ENCODE results near the gene HYAL3.
"Not testable (repeated sequence)": the region's sequence is repeated elsewhere in the genome, so short reads cannot be mapped to it uniquely, and the experiment has no call there.

The HYAL3 gene

DNA sequence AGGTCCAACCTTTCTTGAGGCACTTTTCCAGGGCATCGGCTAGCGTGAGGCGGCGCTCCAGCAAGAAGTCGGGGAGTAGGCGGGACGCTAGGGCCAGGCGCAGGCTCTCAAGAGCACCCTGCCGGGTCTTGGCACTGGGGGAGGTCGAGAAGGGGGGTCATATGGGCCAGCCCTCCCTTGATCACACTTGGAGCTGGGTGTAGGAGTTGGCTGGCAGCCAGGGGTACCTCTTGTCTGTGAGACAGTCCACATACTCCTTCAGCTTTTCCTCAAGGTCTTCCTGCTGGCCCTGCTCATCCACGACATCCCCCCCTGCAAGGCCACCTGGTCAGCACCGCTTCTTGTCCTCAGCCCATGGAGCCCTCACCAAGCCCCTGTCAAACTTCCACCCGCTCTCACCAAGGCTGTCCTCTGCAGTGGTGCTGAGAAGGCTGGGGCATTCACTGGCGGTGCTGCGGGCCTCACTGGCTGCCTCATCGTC is 9.0 kb downstream of the HYAL3 start:
- no peak for DNase-seq (ENCODE audit: low read depth)

DNA sequence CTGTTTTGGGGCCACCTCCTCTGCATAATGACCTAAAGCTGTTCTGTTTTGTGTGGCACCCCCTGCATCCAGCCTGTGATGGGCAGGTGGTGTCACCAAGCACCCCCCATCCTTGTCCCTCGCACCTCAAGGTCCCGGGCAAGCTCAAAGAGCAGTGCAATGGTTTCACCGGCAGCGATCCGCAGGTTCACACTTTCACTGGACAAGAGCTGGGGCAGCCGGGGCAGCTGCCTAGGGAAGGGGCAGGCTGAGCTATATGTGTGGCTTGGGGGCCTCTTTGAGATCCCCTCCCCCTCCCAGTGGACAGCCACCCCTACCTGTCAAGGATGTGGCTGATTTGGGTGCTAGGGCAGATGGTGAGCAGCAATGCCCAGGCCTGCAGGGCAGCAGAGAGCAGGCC is 10.1 kb downstream of the HYAL3 start:
- no peak for DNase-seq (ENCODE audit: low read depth)

DNA sequence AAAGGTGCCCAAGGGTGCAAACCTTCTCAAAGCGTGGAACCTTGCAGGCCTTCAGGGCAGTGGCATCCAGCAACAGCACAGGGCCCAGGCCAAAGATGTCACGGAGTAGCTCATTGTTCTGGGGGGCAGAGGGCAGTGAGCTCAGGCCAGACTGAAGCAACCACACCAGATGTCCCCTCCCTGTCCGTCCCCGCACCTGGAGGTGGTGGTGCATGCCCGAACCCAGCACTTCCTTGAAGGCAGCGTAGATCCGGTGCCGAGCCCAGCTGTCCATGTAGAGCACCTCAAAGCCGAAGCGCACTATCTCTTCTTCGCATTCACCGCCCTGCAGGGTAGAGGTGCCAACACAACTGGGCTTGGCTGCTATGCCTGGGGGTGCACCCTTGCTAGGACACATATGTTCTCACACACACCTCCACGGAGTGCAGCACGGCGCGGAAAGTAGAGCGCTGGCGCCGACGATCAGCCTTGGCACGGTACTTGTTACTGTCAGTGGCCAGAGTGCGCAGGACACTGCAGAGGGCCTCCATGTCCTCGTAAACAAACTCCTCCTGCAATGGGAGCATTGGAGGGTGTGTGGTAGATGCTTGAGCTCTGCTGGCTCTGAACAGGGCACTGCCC is 10.7 kb downstream of the HYAL3 start:
- DNase-seq (ENCODE audit: low read depth): no peak

DNA sequence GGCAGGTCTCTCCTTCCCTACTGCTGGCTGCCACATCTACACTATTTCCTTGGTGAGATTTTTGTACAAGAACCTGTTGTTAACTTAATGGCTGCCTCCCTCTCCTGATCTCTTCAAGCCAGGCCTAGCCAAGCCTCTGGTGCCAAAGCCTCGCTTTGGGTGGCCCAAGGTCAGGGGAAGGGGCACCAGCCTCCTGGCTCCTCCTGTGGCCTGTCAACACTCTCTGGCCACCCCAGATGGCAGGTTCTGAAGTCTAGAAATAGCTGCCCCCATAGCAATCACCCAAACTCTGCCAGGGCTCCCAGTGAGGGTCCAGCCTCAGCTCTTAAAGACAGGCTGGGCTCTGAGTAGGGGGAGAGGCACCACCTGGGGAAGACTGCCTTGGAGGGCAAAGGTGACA is 11.9 kb downstream of the HYAL3 start:
- no peak for DNase-seq (ENCODE audit: low read depth)

DNA sequence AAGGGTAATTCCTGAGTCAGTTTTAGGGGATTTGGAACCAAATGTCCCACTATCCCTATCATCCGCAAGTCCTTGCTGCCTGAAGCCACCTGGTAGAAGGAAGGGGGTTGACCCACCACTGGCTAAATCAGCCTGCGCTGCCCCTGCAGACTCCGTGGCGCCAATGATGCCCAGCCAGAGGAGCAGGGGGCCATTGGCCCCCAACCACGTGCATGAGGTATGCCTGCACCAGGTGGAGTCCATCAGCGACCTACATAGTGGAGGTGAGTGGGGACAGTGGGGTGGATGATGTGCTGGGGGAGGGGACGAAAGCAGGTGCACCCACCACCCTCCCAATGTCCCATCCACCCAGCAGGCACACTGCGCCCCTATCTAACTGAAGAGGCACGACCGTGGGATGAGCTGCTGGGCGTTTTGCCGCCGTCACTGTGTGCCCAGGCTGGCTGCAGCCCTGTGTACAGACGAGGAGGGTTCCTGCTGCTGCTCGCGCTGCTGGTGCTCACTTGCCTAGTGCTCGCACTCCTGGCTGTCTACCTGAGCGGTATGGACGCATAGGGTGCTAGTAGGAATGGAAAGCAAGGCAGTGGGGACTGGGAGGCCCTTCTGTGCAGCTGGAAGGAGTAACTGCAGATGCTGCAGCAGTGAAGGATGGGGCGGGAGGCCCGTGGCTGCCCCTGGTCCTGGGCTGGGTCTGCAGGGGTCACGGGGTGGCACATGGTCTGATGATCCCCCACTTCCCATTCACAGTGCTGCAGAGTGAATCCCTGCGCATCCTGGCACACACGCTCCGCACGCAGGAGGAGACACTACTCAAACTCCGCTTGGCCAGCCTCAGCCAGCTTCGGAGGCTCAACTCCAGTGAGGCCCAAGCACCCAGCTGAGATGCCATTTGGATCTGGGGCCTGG is 12.6 kb downstream of the HYAL3 start:
- no peak for DNase-seq (ENCODE audit: low read depth)

DNA sequence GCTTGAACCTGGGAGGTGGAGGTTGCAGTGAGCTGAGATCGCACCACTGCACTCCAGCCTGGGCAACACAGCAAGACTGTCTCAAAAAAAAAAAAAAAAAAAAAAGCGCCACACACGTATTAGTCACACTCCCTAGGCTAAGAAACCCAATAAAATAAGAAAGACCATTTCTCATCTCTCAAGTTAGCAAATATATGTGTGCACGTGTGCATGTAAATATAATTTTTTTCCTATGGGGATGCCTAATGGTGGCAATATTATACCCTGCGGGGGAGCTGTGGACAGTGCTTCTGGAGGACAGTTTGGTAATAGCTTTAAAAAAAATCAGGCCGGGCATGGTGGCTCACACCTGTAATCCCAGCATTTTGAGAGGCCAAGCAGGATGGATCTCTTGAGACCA is 15.1 kb downstream of the HYAL3 start:
- not testable (repeated sequence) for DNase-seq (ENCODE audit: low read depth)

DNA sequence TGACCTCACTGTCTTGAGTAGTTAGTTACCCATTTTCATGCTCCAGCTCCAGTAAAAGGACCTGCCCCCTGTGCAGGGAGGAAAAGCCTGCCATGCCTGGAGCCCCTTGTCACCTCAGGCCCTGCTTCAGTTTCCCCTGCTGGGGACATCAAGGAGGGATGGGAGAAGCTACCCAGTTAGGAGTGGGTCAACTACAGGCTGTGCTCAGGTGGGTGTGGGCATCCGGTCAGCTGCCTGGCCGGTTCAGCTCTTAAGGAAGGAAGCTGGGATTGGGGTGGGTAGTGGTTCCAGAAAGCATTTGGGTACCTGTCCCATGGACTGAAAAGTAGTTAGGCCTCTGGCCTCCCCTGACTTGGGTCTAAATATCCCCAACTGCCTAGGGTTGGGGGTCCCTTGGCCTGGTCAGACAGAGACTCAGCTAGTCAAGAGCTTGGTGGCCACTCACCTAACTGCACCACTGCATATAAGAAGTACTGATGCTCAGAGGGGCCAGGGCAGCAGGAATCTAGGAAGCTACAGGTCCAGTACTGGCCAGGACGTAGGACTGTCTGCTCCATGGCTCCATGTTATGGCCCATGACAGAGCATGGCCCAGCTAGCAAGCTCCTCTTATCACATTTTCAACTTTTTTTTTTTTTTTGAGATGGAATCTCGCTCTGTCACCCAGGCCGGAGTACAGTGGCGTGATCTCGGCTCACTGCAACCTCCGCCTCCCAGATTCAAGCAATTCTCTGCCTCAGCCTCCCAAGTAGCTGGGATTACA is 19.8 kb downstream of the HYAL3 start:
- no peak for DNase-seq (ENCODE audit: low read depth)

DNA sequence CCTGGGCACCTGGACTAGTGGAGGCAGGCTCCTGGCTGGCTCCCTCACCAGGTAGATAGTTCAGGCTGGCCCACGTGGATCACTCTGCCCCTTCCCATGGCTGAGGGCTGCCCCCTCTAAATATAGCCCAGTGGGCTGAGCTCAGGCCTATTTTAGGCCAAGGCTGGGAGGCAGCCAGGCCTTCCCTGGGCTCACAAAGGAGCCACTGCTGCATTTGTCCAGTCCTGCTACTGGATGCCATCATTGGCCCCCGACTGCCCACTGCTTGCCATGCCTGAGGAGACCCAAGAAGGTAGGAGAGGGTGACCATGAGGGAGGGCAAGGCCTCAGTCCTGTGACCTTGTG is 20.4 kb downstream of the HYAL3 start, which contains the start of gene LSMEM2:
Gene LSMEM2, plus strand, starts transcription at position 208 of the 345 bp plus-strand sequence. Its CDS starts 27 bp downstream, at position 235.
- no peak for DNase-seq (ENCODE audit: low read depth)

DNA sequence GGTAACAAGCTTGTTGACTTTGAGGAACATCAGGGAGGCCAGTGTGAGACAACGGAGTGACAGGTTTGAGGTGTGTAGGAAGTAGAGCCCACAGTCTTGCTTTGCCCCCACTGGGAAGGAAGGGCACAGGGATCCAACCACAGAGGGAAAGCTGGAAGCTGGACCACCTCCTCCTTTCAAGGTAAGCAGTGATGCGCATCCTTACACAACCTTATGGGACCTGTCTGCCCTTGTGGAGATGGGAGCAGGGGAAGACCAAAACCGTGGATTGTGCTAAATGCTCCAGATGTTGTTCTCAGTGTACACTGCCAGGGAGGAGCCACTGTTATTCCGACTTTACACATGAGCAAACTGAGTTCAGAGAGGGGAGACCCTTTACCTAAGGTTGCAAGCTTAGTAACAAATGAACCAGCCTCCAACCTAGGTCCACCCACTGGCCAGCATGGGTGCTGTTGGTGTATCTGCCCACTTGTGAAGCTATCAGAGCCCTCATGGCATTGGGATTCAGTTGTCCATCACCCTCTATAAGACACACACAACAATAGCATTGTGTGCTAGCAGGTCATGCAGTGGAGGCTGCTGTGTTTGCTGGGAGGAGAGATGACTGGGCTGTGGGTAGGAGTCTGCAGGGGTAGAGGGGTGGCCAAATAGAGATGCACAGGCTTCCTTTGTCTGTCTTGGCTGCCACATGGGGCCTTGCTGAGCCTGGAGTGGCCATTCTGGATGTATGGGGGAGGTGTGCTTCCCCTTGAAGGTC is 20.9 kb downstream of the HYAL3 start:
- no peak for DNase-seq (ENCODE audit: low read depth)

DNA sequence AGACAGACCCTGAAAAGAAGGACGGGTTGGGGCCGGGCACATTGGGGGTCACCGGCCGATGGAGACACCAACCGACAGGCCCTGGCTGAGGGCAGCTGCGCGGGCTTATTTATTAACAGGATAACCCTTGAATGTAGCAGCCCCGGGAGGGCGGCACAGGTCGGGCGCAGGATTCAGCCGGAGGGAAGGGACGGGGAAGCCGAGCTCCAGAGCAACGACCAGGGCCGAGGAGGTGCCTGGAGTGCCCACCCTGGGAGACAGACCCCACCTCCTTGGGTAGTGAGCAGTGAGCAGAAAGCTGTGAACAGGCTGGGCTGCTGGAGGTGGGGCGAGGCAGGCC is 22.5 kb downstream of the HYAL3 start:
- DNase-seq (ENCODE audit: low read depth): no peak

DNA sequence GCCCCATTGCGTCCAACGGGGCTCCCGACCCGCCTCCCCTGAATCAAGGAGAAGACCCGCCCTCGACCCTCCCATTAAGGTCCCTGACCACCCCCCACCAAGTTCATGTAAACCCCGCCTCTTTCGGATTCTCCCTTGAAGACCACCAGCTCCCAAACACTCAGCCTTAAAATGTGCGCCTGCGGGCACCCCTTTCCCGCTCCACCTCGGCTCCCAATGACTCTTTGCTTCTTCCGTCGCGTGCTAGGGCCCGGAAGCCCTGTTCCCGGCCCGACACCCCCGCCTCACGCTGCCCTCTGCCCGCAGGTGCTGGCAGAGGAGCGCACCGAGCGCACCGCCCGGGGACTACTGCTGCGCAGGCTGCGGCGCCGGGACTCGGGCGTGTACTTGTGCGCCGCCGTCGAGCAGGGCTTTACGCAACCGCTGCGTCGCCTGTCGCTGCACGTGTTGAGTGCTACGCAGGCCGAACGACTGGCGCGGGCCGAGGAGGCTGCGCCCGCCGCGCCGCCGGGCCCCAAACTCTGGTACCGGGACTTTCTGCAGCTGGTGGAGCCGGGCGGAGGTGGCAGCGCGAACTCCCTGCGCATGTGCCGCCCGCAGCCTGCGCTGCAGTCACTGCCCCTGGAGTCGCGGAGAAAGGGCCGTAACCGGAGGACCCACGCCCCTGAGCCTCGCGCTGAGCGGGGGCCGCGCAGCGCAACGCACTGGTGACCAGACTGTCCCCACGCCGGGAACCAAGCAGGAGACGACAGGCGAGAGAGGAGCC is 23.0 kb downstream of the HYAL3 start:
- no peak for DNase-seq (ENCODE audit: low read depth)

DNA sequence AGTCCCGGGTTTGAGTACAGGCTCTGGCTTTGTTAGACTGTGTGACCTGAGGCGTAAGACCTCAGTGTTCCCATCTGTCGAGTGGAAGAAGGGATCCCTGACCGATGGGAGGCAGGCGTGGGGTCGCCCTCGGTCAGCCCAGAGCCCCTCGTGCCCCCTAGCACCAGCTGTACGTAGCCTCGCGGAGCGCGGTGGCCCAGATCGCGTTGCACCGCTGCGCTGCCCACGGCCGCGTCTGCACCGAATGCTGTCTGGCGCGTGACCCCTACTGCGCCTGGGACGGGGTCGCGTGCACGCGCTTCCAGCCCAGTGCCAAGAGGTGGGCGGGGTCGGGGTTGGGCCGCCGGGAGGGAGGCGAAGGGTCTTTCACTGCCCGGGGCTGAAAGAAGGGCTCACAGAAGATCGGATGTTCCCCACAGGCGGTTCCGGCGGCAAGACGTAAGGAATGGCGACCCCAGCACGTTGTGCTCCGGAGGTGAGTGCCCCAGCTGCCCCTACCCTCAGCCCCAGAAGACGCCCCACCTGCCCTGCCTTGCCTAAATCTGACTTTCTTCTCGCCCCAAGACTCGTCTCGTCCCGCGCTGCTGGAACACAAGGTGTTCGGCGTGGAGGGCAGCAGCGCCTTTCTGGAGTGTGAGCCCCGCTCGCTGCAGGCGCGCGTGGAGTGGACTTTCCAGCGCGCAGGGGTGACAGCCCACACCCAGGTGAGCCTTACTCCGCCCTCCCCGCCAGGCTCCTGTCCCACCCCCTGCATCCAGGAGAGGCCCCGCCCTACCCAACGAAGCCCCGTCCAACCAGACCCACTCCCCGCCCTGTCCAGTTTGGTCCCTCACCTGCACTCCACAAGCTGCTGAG is 23.8 kb downstream of the HYAL3 start:
- no peak for DNase-seq (ENCODE audit: low read depth)

DNA sequence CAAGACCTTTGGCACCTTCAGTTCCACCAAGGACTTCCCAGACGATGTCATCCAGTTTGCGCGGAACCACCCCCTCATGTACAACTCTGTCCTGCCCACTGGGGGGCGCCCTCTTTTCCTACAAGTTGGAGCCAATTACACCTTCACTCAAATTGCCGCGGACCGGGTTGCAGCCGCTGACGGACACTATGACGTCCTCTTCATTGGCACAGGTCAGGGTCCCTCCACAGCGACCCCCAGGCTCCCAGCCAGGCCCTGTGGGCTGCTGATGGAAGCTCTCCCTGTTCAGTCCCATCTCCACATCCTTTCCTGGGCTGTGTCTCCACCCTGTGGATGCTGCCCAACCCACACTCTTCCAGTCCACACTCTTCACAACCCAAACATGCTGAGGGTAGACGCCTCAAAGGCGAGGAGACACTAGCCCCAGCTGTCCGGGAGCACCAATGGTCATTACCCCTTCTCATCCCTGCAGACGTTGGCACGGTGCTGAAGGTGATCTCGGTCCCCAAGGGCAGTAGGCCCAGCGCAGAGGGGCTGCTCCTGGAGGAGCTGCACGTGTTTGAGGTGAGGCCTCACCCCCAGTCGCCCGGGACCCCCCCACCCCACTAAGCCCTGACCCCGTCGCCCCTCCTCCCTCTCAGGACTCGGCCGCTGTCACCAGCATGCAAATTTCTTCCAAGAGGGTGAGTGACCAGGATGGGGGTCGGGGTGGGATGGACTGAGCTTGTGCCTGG is 24.7 kb downstream of the HYAL3 start:
- DNase-seq (ENCODE audit: low read depth): peak; percentile 53

DNA sequence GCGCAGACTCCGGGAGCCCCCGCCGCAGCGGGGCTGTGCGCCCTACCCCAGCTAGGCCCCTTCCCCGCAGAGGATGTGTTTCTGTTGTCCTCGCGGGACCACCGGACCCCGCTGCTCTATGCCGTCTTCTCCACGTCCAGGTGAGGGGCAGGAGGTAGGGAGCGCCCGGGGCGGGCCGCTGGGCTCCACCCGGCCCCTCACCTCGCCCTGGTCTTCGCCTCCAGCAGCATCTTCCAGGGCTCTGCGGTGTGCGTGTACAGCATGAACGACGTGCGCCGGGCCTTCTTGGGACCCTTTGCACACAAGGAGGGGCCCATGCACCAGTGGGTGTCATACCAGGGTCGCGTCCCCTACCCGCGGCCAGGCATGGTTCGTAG is 25.5 kb downstream of the HYAL3 start:
- DNase-seq (ENCODE audit: low read depth): no peak

DNA sequence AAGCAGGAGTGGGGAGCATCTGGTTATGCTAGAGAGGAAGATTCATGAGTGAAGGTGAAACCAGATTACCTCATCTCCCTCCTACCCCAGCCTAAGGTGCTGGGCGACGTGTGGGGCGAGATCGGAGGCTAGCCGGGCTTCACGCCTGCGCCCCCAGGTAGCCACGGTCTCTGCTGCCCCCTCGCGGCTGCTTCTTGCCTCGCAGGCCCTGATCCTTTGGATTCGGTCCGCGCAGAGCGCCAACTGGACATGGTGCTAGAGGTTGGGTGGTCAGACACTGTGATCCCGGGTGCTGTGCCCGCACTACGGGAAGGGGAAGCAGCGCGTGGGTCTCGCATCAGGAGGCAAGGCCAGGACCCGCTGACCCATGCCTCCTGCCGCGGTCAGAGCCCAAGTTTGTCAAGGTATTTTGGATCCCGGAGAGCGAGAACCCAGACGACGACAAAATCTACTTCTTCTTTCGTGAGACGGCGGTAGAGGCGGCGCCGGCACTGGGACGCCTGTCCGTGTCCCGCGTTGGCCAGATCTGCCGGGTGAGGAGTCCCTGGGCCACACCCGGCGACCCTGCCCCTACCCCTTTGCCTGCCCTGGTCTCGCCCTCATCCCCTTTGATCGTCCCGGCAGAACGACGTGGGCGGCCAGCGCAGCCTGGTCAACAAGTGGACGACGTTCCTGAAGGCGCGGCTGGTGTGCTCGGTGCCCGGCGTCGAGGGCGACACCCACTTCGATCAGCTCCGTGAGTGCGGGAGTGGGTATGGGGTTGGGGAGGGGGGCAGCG is 26.1 kb downstream of the HYAL3 start:
- DNase-seq (ENCODE audit: low read depth): peak; percentile 74

DNA sequence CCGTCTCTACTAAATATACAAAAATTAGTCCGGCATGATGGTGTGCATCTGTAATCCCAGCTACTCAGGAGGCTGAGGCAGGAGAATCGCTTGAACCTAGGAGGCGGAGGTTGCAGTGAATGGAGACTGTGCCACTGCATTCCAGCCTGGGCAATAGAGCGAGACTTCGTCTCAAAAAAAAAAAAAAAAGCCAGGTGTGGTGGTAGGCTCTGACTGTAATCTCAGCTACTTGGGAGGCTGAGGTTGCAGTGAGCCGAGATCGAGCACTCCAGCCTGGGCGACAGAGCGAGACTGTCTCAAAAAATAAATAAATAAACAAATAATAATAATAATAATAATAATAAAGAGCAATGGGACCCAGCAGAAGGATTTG is 26.7 kb downstream of the HYAL3 start:
- DNase-seq (ENCODE audit: low read depth): not testable (repeated sequence)

DNA sequence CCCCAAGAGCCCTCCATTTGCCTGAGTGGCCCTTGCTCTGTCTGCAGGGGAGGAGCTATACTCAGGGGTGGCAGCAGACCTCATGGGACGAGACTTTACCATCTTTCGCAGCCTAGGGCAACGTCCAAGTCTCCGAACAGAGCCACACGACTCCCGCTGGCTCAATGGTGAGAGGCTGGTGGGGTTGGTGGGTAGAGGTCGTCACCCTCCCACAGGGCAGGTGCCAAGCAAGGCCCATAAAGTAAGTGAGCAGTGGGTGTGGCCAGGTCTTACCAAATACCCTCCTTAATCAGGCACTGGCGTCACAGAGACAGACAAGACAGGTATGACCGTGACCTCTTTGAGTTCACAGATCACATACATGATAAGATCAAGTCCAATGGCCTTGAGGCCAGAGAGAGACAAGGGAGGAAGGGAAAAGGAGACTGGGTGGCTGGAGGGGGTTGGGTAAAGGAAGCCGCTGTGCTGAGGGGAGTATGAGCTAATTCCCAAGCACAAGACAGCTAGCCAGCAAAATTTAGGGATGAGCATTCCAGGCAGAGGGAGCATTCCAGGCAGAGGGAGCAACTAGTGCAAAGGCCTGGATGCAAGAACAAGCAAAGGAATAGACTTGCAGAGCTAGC is 27.8 kb downstream of the HYAL3 start:
- DNase-seq (ENCODE audit: low read depth): no peak

DNA sequence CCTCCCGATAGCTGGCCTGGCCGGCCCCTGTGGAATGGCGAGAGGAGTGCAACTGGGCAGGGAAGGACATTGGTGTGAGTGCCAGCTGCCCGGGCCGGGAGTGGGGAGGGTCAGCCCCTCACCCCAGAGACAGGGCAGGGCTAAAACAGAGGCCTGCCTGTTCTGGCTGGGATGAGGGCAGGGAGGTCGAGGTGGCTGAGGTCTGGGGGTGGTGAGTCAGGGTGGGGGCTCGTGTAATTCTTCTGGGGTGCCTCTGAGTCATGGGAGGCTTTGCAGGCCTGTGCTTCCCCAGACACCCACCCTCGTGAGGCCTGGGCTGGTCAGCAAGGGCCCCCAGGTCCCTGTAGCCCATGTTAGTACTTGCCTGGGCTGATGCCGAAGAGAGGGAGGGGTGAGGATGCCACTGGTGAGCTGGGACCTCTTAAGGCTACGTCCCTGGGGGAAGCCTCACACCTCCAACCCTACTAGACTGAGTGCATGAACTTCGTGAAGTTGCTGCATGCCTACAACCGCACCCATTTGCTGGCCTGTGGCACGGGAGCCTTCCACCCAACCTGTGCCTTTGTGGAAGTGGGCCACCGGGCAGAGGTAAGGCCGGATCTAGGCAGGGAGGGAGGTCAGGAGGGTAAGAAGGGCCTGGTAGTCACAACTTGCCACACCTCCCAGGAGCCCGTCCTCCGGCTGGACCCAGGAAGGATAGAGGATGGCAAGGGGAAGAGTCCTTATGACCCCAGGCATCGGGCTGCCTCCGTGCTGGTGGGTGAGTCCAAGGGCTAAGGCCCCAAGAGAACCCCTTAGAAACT is 28.6 kb downstream of the HYAL3 start:
- DNase-seq (ENCODE audit: low read depth): peak; percentile 39

Measured in EH (cell line).